Measurements from ENCODE around the gene NFIX. TPM values are rescaled to one million over a fixed set of nuclear protein-coding genes. Genes with fewer than 3 reads are reported as not detected.

The NFIX gene
- total RNA-seq, 1 donor from 2014 or later, result 123 TPM

GRCh38 chr19:13076787-13077186 is 81.5 kb downstream of the NFIX start:
- no peak for DNase-seq (ENCODE audit: low spot score)
- intact Hi-C loops (cut with DNase I), result no loop called here

GRCh38 chr19:13077240-13077639 is 82.0 kb downstream of the NFIX start:
- intact Hi-C loops (cut with DNase I), result no loop called here
- DNase-seq (ENCODE audit: low spot score), result no peak

DNA sequence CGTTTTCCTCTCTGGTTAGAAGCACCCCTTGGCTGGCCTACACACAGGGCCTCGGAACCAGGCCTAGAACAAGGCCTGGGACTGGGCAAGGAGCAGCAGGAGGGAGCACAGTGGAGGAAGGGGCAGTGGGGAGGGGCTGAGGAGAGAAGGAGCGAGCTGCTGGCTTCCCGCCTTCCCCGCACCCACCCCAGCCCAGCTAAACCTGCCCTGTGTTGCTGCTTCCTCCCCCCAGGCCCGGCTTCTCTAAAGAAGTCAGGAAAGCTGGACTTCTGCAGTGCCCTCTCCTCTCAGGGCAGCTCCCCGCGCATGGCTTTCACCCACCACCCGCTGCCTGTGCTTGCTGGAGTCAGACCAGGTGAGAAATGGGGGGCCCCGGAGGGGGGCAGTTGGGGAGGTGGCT is 83.1 kb downstream of the NFIX start:
- DNase-seq (ENCODE audit: low spot score), result no peak
- intact Hi-C loops (cut with DNase I), result no loop called here

DNA sequence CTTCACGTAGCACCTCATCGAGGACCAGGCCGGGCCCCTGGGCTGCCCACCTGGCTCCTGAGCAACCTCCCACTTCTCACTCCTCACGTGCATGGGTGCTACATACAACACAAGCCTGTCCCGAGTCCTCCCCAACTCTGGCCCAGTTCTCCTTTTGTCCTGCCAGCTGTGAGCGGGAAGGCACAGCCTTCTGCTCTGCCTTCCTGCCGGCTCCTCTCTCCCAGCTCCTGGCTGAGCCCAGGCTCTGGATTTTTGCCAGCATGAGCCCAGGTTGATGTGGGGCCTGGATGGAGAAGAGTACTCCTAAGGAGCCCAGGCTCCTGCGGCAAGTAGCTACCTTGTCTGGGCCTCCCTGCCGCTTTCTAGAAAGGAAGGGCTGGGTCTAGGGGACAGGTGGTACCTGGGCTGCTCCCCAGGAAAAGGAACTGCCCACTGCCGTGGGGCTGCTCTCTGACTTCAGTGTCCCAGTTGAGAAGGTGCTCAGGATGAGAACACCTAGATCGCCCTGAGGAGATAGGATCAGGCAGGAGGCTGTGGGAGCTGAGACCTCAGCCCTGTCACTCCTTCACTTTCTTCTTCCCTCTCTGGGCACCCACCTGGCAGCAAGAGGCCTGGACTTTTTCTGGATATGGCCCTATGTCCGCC is 83.7 kb downstream of the NFIX start:
- intact Hi-C loops (cut with DNase I), result no loop called here
- no peak for DNase-seq (ENCODE audit: low spot score)

GRCh38 chr19:13079542-13079986 is 84.3 kb downstream of the NFIX start:
- intact Hi-C loops (cut with DNase I), result no loop called here
- DNase-seq (ENCODE audit: low spot score), result no peak

DNA sequence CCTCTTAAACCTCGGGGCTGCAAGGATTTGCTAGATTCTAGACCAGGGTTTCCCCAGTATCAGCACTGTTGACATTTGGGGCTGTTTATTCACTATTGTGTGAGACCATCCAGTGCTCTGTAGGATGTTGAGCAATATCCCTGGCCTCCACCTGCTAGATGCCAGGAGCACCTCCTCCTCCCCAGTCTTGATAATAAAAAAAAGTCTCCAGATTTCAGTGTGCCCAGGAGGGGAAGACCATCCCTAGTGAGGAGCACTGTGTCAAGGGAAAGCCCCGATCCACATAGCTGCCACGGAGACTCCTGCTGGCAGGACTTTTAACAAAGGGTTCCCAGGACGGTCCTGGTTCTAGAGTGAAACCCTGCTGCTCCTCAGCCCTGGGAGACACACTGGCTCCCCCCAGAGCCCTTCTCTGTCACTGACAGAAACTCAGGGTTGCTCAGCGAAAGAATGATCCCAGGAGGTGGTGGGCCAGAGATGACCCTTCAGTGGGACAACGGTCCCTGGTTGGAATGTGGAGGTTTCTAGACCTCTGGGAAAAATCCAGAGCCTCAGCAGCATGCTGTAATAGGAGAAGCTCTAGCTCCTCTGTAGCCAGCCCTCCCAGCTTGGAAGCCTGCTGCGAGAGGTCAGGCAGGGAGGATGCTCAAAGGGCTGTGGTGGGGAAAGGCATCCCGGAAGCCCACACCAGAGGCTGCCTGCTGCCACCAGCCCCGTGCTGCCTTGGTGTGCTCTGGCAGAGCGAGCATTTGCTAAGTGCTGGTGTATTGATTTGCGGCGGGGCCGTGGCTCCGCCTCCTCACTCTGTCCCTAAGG is 87.1 kb downstream of the NFIX start:
- intact Hi-C loops (cut with DNase I), result no loop called here
- DNase-seq (ENCODE audit: low spot score), result no peak

DNA sequence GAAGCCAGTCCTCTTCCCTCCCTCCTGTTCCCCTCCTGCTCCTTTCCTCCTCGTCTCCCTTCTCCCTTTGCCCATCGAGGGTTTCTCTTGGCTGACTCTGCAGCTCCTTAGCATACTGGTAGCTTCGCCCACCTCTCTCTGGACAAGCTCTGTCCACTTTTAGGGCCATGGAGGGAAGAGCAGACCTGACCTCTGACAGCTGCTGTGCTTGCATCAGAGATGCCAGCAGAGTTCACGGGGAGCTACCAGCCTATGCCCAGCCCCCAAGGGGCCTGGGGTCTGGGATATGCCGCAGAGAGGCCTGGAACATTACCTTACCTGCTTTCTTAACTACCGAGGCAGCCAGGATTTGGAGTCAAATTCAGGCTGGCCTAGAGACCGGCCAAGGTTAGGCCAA is 87.7 kb downstream of the NFIX start:
- DNase-seq (ENCODE audit: low spot score), result no peak
- intact Hi-C loops (cut with DNase I), result no loop called here

GRCh38 chr19:13083627-13084026 is 88.4 kb downstream of the NFIX start:
- DNase-seq (ENCODE audit: low spot score), result no peak
- intact Hi-C loops (cut with DNase I), result no loop called here

- no peak for DNase-seq (ENCODE audit: low spot score)
- intact Hi-C loops (cut with DNase I), result no loop called here
These were observed 90.4 kb downstream of the NFIX start for GRCh38 chr19:13085666-13086065.

DNA sequence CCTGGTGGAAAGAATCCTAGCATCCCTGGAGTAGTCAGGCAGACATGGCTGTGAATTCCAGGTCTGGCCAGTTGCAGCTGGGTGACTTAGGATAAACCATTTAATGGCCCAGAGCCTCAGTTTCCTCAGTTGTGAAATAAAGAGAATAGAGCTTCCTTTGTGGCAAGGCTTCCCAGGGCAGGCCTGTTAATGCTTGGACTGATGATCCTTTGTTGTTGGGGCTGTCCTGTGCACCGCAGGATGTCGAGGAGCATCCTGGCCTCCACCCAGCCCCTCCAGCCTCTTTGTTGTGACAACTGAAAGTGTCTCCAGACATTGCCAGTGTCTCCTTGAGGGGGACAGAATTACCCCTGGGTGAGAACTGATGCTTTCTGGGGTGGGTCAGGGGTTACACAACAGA is 91.1 kb downstream of the NFIX start:
- intact Hi-C loops (cut with DNase I), result no loop called here
- no peak for DNase-seq (ENCODE audit: low spot score)

- intact Hi-C loops (cut with DNase I), result no loop called here
- no peak for DNase-seq (ENCODE audit: low spot score)
These were observed 92.0 kb downstream of the NFIX start for GRCh38 chr19:13087295-13087694.

GRCh38 chr19:13087795-13088537 is 92.7 kb downstream of the NFIX start:
- intact Hi-C loops (cut with DNase I), result no loop called here
- DNase-seq (ENCODE audit: low spot score), result no peak

DNA sequence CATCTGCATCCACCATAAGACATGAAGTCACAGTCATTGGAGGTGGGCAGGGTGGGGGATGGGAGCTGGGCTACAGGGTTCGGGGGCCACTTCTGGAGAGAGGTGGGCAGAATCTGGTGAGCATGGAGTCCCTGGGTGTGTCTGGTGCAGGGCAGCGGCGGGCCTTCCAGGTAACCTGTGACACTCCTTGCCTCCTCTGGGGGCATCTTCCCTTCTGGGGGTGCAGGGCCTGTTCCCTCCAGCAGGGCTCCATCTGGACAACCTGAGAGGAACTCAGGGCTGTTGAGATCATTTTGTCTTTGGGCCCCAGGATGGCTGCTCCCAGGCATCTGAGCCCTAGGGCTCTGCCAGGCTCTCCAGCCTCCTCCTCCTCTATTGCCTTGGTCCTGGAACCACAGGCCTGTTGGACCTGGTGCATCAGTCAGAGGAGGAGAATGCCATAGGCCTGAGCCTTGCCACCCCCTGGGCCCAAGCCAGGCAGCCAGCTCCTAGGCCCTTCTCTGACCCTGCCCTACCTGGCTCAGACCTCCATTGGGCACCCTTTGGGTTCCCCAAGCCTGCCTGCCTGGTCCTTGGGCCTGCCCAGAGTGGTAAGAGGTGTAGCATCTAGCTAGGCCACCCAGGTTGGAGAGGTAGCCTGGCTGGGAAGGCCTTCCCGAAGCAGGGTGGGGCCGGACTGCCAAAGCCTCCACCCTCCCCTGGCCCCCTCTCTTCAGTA is 94.0 kb downstream of the NFIX start:
- intact Hi-C loops (cut with DNase I), result no loop called here

DNA sequence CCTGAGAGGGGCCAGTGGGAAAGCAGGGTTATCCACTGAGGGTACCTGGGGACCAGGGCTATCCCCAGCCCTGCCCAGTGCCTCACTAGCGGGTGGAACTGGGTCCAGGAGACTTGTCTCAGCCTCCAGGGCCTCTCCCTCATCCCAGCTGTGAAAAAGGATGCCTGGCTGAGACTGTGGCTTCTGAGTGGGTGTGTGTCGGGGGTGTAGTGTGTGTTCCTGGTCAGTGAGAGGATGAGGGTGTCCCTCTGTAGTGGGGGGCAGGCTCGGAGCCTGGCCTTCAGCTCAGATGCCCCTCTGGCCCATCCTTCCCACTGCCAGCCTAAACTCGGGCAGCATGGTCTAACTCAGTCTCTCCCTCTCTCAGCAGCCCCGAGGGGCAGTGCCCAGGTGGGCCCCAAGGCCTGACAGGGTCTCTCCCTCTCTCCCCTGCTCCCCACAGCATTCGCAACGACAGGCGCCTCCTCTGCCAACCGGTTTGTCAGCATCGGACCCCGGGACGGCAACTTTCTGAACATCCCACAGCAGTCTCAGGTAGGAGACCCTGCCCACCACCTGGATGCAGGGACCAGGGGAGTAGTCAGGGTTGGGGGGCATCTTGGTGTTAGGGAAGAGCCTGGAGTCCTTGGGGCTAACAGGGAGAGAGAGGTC is 94.7 kb downstream of the NFIX start:
- DNase-seq (ENCODE audit: low spot score), result no peak
- intact Hi-C loops (cut with DNase I), result loop anchor here (2.0 kb wide), 1 partner anchor 27 kb away; no protein-coding TSS in a partner anchor

More for the DNA sequence above, 94.0 kb downstream of the NFIX start:
- DNase-seq (ENCODE audit: low spot score), result no peak

DNA sequence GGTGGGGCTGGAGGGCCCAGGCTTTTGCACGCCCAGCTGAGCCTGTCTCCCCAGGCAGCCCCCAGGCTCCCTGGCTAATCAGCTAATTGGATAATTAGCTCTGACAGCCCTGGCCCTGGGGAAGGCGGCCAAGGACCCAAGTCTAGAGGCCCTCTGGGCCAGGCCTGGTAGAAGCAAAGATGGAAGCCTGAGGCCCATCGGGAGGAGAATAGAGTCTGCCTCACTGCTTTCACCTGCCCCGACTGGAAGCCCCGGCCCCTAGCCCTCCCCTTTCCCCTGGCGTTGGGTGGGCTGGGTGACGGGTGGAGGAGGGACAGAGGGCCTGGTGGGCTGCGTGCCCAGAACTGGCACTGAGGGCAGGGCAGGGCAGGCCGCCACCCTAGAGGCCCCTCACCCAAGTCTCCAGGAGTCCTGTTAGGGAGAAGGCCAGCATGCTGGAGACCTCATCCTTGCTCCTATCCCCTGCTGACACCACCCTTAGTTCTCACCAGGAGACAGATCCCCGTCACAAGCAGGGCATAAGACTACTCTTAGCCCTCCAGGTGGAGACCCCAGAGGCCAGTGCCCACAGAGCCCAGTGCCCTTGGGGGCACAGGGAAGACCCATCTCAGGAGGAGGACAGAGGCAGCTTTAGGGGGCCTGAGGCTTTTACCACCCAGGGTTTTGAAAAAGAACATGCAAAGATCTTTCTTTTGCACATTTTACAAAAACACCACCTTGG is 95.4 kb downstream of the NFIX start:
- intact Hi-C loops (cut with DNase I), result loop anchor here (2.0 kb wide), 1 partner anchor 28 kb away; no protein-coding TSS in a partner anchor
- no peak for DNase-seq (ENCODE audit: low spot score)

- no peak for DNase-seq (ENCODE audit: low spot score)
- intact Hi-C loops (cut with DNase I), result loop anchor here (2.0 kb wide), 2 partner anchors 29 to 107 kb away; no protein-coding TSS in a partner anchor
These were observed 96.3 kb downstream of the NFIX start for GRCh38 chr19:13091400-13092157.

DNA sequence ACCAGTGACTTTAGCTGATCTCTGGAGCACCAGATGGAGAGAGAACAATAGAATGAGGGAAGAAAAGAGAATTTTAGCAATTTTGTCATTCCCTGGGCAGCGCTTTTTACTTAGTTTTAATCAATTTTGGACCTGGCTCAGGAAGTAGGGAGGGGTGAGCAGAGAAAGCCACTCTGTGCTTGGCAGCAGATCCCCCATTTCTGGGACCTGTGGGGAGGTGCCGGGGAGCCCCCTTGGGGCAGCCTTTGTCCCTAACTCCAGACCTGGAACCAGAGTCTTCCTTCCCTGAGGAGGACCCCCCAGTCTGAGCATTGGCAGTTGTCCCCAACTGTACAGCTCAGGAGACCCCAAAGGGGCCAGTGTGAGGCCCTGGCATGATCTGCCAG is 96.9 kb downstream of the NFIX start:
- no peak for DNase-seq (ENCODE audit: low spot score)
- intact Hi-C loops (cut with DNase I), result loop anchor here (2.0 kb wide), 1 partner anchor 107 kb away; no protein-coding TSS in a partner anchor

Measured in cardiac septum (tissue), 1 donor.